Esophagus squamous epithelium (tissue), 4 donors: ENCODE results near the gene GBP1.
"Not testable (repeated sequence)": the region's sequence is repeated elsewhere in the genome, so short reads cannot be mapped to it uniquely, and the experiment has no call there.

Experiments used
- POLR2A ChIP-seq, 4 donors: fragments of 450-650 bp; IDR thresholded peaks; one replicate each; pipeline ENCODE4 v1.6.1; 2017; ENCODE audit warnings: antibody characterized with exemption in 4 of 4, mild to moderate bottlenecking in 4 of 4, moderate library complexity in 3 of 4
- TF ChIP-seq, protein P1 (sequence below), 6 experiments: fragments of 450-650 bp in 4 of 6; fragments of 200-600 bp in 2 of 6; sonication (generic) in 2 of 6; IDR thresholded peaks; one replicate each; pipeline ENCODE4 v1.5.1; 2016 to 2019; ENCODE audit warnings: antibody characterized with exemption in 6 of 6, mild to moderate bottlenecking in 4 of 6, moderate library complexity in 4 of 6

DNA sequence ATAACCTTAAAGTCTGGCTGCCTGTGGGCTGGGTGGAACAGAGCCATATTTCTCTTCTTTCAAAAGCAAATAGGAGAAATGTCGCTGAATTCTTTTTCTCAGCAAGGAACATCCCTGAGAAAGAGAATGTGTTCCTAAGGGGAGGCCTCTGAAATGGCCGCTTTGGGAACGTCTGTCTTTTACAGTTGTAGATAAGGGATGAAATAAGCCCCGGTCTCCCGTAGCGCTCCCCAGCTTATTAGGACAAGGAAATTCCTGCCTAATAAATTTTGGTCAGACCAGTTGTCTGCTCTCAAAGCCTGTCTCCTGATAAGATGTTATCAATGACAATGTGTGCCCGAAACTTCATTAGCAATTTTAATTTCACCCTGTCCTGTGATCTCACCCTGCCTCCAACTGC lies 15.1 kb upstream of the GBP1 start:
- TF ChIP-seq, protein P1, sequence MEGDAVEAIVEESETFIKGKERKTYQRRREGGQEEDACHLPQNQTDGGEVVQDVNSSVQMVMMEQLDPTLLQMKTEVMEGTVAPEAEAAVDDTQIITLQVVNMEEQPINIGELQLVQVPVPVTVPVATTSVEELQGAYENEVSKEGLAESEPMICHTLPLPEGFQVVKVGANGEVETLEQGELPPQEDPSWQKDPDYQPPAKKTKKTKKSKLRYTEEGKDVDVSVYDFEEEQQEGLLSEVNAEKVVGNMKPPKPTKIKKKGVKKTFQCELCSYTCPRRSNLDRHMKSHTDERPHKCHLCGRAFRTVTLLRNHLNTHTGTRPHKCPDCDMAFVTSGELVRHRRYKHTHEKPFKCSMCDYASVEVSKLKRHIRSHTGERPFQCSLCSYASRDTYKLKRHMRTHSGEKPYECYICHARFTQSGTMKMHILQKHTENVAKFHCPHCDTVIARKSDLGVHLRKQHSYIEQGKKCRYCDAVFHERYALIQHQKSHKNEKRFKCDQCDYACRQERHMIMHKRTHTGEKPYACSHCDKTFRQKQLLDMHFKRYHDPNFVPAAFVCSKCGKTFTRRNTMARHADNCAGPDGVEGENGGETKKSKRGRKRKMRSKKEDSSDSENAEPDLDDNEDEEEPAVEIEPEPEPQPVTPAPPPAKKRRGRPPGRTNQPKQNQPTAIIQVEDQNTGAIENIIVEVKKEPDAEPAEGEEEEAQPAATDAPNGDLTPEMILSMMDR (IDR thresholded peaks at IDR 0.05) = not testable (repeated sequence)
- not testable (repeated sequence) for TF ChIP-seq POLR2A (IDR thresholded peaks at IDR 0.05)
